Measurements from ENCODE around the gene POLR2E.
A peak's percentile ranks its signal among the peaks of the same experiment; 100 is the strongest.

The POLR2E gene

DNA sequence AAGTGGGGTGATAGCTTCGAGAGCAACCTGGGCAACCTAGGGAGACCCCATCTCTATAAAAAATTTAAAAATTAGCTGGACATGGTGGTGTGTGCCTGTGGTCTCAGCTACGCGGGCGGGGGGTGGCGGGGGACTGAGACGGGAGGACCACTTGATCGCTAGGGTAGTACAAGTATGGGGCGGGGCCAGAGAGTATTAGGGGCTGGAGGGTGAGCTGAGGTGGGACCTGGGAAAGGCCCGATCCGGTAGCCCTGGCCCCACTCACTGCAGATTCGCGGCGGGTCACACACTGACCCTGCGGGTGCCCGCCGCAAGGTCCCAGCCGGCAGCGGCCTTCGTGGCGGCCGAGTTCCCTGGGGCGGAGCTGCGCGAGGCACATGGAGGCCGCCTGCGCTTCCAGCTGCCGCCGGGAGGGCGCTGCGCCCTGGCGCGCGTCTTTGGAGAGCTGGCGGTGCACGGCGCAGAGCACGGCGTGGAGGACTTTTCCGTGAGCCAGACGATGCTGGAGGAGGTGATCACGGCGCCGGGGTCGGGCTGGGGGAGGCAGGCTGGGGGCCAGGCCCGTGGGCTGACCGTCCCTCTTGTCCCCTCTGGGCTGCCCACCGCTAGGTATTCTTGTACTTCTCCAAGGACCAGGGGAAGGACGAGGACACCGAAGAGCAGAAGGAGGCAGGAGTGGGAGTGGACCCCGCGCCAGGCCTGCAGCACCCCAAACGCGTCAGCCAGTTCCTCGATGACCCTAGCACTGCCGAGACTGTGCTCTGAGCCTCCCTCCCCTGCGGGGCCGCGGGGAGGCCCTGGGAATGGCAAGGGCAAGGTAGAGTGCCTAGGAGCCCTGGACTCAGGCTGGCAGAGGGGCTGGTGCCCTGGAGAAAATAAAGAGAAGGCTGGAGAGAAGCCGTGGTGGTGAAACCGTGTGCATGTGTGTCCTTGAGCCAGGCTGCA is 30.2 kb downstream of the POLR2E start:
- DNase-seq (ENCODE audit: low read depth): peak; percentile 59

DNA sequence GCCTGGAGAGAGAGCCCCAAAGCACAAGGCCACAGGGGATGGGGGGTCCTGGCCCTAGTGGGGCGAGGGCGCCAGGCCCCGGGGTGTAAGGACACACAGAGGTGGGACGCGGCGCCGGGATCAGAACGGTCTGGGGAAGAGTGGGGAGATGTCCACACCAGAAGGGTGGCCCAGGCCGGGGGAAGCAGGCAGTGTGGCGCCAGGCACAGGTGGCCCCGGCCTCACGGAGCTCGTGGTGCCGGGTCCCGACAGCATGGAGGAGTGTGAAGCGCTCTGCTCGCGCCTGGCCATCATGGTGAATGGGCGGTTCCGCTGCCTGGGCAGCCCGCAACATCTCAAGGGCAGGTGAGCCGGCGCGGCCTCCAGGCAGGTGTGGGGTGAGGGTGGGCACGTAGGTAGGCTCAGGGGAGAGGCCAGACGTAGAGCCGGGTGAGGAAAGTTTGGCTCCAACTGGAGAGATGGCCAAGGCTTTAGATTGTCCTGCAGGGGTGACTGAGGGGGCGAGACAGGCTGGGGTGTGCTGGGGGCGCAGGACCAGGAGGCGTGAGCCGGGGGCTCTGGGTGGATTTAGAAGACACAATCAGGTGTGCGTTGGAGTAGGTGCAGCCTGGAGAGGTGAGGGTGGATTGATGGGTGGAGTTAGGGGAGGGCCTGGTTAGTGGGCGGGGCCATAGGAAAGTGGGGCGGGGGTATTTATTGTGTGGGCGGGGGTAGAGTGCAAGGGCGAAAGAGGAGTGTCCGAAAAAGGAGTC is 31.1 kb downstream of the POLR2E start:
- DNase-seq (ENCODE audit: low read depth): no peak

DNA sequence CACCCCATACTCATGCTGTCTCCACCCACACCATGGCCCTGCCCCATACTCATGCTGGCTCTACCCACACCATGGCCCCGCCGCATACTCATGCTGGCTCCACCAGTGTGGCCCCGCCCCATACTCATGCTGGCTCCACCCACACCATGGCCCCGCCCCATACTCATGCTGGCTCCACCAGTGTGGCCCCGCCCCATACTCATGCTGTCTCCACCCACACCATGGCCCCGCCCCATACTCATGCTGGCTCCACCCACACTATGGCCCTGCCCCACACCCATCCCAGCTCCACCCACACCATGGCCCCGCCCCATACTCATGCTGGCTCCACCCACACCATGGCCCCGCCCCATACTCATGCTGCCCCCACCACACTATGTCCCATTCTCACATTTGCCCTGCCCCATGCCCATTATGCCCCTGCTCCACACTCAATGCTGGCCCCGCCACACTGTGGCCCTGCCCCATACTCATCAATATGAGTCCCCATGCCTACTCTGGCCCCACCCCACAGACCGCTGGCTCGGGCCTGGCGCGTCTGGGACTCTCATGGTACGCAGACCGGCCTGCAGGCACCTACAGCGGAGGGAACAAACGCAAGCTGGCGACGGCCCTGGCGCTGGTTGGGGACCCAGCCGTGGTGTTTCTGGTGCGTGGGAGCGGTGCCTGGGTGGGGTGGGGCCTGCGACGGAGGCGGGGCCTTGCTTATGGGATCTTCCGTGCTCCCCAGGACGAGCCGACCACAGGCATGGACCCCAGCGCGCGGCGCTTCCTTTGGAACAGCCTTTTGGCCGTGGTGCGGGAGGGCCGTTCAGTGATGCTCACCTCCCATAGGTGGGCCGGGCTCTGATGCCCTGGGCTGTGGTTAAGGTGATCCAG is 31.9 kb downstream of the POLR2E start:
- DNase-seq (ENCODE audit: low read depth): peak; percentile 73

DNA sequence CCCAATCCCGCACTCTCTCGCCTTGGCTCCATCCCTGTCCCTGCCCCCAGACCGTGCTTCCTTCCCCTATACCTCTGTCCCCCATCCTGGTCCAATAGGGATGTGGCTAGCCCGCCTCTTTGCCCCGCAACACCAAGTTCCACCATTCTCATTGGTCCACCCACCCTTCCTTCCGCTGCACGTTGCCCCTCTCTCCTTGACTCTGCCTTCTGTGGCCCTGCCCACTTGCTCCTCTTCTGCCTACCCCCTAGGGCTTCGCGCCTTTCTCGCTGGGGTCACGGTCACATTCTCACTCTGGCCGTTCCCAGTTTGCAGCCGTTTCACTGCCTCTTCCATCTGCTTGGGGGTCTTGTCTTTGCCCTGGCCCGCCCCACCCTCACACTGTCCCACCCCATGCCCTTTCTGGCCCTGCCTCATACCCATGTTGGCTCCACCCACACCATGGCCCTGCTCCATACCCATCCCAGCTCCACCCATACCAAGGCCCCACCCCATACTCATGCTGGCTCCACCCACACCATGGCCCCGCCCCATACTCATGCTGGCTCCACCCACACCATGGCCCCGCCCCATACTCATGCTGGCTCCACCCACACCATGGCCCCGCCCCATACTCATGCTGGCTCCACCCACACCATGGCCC is 32.7 kb downstream of the POLR2E start:
- no peak for DNase-seq (ENCODE audit: low read depth)

DNA sequence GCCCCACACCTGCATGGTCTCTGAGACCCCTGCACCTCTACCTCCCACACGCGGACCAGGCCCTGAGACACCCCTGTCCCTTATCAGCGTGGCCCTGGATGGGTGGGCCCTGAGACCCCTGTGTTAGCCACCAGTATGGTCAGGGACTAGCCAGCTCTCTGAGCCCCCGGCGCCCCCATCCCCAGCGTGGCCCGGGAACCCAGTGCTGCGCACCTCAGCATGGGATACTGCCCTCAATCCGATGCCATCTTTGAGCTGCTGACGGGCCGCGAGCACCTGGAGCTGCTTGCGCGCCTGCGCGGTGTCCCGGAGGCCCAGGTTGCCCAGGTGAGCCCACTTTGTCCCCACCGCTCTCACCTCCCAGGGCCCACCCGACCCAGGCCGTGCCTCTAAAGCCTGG is 33.2 kb downstream of the POLR2E start:
- no peak for DNase-seq (ENCODE audit: low read depth)

DNA sequence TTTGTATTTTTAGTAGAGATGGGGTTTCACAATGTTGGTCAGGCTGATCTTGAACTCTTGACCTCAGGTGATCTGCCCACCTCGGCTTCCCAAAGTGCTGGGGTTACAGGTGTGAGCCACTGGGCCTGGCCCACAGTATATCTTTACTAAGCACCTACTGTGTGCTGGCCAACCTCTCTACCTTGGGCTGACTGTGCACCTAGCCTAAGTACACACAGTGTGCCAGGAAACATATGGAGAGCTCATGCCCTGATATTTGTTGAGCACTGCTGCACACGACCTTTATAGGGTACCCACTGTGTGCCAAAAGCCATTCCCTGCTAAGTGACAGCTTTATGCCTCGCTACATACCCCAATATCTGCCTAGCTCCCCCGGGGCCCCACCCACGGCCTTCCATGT is 34.5 kb downstream of the POLR2E start:
- no peak for DNase-seq (ENCODE audit: low read depth)

DNA sequence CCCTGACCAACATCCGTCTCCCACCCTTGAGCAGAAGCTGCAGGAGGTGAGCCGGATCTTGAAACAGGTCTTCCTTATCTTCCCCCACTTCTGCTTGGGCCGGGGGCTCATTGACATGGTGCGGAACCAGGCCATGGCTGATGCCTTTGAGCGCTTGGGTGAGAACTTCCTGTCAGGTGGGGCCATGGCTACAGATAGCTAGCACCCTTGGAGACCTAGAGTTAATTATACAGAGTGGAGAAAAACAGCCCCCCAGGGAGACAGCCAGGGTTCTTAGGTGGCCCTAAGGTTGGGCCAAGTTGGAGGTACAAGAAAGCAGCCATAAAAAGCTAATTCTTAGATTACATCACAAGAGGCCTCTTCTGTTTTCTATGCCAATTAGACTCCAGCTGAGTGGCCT is 37.1 kb downstream of the POLR2E start:
- DNase-seq (ENCODE audit: low read depth): no peak

DNA sequence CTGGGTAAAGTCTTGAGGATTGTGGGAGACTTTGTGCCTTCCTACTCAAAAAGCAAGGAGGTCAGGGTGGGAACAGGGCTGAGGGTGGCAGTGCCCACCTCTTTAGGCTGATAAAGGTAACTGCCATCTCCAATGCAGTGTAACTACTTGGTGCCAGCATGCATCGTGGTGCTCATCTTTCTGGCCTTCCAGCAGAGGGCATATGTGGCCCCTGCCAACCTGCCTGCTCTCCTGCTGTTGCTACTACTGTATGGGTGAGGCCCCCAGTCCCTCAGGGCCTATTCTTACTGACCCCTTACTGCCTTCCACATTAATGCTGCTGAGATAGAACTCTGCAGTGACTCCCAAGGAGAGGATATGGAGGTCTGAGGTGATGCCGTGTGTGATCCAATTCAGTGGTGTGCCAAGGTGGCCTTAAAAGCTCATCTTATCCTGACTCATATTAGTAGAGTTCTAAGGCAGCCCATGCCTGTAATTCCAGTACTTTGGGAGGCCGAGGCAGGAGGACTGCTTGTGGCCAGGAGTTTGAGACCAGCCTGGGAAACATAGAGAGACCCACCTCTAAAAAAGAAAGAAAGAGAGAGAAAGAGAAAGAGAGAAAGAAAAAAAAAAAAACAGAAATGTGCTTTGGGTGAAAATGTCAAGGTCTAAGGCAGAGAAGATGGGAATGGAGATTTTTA is 37.9 kb downstream of the POLR2E start:
- no peak for DNase-seq (ENCODE audit: low read depth)

DNA sequence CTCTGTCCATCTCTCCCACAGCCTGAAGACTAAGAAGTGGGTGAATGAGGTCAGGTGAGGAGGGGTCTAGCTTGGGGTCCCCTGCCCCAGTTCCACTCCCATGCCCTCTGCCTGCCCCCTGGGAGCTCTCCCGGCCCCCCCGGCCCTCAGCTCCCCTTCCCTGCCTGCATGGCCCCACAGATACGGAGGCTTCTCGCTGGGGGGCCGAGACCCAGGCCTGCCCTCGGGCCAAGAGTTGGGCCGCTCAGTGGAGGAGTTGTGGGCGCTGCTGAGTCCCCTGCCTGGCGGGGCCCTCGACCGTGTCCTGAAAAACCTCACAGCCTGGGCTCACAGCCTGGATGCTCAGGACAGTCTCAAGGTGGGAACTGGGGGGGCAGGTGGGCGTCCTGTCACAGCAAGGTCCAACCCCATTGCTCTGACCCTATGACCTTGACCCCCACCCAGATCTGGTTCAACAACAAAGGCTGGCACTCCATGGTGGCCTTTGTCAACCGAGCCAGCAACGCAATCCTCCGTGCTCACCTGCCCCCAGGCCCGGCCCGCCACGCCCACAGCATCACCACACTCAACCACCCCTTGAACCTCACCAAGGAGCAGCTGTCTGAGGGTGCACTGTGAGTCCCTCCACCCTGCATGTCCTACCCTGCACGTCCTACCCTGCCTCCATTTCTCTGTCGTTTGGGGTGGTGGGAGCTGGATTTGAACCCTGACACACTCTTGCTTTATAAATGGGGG is 39.1 kb downstream of the POLR2E start:
- DNase-seq (ENCODE audit: low read depth): no peak

DNA sequence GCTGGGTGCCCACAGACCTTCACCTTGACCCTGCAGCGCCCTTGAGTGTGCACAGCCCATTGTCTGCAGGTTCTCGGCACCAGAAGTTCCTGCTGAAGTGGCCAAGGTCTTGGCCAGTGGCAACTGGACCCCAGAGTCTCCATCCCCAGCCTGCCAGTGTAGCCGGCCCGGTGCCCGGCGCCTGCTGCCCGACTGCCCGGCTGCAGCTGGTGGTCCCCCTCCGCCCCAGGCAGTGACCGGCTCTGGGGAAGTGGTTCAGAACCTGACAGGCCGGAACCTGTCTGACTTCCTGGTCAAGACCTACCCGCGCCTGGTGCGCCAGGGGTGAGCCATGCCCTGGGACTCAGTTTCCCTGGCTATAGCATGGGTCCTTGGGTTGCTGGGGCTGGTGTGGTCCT is 40.1 kb downstream of the POLR2E start:
- no peak for DNase-seq (ENCODE audit: low read depth)

DNA sequence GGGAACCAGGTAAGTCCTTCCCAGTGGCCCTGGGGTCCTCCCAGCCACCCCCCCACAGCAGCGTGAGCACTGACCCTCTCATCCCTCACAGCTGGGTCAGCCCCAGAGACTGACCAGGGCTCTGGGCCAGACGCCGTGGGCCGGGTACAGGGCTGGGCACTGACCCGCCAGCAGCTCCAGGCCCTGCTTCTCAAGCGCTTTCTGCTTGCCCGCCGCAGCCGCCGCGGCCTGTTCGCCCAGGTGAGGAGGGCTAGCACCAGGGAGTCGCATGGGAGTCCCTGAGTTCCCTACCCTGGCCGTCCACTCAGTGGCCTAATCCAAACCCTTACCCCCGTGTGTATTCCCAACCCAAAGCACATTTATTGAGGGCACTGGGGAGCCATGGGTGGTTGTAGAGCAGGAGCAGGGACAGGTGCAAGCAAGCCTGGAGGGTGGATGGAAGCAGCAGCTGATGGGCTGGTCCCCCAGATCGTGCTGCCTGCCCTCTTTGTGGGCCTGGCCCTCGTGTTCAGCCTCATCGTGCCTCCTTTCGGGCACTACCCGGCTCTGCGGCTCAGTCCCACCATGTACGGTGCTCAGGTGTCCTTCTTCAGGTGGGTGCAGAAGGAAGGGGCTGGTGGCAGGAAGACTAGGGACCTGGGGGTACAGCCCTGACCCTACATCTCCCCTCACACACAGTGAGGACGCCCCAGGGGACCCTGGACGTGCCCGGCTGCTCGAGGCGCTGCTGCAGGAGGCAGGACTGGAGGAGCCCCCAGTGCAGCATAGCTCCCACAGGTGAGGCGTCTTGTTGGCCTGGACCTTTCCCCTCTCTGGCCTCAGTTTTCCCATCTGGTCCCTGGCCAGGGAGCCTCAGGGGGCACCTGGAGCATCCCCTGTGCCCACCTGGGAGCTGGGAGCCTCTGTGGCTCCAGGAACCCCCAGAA is 40.8 kb downstream of the POLR2E start:
- DNase-seq (ENCODE audit: low read depth): no peak

DNA sequence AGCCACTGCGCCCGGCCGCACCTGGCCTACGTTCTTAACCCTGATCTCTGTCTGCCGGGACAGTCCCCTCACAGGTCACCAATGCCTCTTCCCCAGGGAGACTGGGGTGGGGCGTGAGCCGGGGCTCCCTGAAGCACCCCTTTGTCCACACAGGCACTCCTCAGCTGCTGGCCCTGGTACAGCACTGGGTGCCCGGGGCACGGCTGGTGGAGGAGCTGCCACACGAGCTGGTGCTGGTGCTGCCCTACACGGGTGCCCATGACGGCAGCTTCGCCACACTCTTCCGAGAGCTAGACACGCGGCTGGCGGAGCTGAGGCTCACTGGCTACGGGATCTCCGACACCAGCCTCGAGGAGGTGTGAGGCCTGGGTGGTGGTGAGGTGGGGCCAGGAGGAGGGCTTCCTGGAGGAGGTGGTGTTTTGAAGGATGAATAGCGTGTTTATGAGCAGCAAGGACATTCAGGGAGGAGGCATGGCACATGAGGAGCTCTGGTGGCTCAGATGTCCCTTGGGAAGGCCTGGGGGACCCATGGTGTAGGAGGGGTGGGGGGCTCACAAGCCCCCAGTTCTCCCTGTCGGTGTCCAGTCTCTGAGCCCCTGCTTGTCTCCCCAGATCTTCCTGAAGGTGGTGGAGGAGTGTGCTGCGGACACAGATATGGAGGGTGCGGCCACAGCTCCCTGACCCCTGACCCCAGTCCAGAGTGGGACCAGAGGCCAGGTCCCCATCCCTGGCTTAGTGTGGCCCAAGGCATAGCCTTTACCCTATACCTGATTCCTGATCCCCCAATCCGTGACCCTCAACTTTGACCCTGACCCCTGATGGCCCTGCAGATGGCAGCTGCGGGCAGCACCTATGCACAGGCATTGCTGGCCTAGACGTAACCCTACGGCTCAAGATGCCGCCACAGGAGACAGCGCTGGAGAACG is 41.7 kb downstream of the POLR2E start:
- no peak for DNase-seq (ENCODE audit: low read depth)

DNA sequence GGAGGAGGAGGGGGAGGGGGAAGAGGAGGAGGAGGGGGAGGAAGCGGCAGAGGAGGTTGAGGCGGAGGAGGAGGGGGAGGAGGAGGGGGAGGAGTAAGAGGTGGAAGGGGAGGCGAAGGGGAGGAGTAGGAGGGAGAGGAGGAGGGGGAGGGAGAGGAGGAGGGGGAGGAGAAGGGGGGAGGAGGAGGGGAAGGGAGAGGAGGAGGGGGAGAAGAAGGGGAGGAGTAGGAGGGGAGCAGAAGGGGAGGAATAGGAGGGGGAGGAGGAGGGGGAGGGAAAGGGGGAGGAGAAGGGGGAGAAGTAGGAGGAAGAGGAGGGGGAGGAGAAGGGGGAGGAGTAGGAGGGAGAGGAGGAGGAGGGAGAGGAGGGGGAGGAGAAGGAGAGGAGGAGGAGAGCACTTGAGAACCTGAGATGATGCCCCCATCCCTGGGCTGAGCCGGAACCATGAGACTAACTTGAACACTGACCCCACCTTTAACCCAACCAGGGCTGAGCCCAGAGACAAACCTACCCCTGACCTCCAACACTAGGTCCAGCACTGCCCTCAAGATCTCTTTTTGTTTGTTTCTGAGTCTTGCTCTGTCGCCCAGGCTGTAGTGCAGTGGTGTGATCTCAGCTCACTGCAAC is 42.7 kb downstream of the POLR2E start:
- no peak for DNase-seq (ENCODE audit: low read depth)

DNA sequence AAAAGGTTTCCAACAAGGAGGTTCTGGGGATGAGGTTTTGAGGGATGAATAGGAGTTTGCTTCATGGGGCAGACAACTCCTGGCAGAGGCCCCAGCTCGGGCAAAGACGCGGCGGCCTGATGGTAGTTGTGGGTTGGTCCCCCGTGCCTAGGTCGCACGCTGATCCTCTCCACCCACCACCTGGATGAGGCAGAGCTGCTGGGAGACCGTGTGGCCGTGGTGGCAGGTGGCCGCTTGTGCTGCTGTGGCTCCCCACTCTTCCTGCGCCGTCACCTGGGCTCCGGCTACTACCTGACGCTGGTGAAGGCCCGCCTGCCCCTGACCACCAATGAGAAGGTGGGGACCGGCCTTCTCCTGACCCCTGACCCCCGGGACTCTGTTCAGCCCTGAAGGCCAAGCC is 43.4 kb downstream of the POLR2E start:
- DNase-seq (ENCODE audit: low read depth): no peak

DNA sequence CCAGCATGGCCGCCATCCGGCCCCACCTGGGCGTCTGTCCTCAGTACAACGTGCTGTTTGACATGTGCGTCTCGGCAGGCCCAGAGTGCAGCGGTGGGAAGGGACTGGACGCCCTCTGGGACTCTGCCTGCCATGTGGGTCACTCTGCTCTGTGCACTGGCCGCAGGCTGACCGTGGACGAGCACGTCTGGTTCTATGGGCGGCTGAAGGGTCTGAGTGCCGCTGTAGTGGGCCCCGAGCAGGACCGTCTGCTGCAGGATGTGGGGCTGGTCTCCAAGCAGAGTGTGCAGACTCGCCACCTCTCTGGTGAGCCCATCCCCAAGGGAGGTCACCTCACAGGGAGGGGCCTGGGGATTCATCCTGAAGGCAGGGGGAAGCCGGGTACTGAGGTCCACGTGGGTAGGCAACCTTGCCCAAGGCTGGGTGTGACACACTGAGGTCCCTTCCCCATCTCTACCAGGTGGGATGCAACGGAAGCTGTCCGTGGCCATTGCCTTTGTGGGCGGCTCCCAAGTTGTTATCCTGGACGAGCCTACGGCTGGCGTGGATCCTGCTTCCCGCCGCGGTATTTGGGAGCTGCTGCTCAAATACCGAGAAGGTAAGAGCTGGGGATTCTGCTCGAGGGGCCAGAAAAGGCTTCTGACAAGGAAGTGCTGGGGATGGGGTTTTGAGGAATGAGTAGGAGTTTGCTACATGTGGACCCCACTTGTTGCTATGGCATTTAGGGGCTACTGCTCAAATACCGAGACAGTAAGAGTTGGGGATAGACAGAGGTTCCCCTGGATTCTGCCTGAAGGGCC is 44.0 kb downstream of the POLR2E start:
- no peak for DNase-seq (ENCODE audit: low read depth)

DNA sequence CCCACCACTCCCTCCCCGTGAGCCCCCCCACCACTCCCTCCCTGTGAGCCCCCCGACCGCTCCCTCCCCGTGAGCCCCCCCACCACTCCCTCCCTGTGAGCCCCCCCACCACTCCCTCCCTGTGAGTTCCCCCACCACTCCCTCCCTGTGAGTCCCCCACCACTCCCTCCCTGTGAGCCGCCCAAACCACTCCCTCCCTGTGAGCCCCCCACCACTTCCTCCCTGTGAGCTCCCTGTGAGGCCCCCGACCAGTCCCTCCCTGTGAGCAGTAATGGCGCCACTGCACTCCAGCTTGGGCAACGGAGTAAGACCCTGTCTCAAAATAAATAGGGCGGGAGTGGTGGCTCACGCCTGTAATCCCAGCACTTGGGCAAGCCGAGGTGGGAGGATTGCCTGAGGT is 45.4 kb downstream of the POLR2E start:
- no peak for DNase-seq (ENCODE audit: low read depth)

DNA sequence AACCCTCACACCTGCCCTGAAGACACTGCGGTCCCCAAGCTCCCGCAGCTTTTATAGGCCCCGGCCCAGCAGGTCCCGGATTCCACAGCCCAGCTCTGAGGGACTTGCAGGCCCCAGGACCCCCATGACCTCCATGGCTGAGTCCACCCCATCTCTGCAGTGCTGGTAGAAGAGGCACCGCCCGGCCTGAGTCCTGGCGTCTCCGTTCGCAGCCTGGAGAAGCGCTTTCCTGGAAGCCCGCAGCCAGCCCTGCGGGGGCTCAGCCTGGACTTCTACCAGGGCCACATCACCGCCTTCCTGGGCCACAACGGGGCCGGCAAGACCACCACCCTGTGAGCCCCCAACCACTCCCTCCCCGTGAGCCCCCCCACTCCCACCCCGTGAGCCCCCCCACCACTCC is 46.1 kb downstream of the POLR2E start:
- no peak for DNase-seq (ENCODE audit: low read depth)
